IPS-NIHi7 (cell line): ENCODE measurements around the gene UMODL1.

Source experiments
- DNase-seq: peaks from one replicate; pipeline ENCODE4 v3.0.0; 2012; ENCODE audit warnings: mixed read lengths; ENCODE audit errors: extremely low spot score

Gene UMODL1

DNA sequence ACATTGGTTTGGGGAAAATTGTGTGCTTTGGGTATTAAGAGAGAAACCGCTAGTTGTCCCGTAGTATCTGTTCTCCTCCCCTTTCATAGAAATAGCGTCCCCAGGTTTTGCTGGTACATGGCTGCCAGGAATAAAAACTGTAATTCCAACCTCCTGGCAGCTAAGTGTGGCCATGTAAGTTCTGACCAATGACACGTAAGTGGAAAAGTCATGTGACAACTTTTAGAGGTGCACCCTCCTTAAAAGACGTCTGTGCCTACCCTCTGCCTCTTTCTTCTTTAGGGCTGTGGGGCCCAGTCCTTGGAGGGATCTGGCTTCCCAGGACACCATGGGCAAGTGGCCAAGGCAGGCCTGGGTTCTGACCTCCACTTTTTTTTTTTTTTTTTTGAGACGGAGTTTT, 59.3 kb downstream of the UMODL1 start:
- no peak for DNase-seq

- no peak for DNase-seq
These were observed 61.1 kb downstream of the UMODL1 start for GRCh38 chr21:42132183-42132582.

DNA sequence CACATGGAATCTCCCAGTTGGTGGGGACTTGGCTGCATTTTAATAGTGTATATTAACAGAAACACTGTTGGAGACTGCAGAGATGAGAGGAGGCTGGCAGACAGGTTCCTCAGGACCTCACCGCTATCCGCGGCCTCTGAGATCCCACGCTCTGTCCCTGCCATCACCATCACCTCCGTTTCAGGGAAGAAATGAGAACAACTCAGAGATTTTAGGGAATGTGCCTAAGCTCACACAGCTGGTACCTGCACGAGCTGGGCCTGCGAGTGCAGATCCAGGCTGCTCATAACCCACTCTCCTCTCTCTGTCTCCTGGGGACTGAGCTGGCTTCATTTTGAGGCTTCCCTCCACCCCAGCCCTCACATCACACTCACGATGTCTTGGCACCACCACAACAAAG, 62.0 kb downstream of the UMODL1 start:
- no peak for DNase-seq

- no peak for DNase-seq
These were observed 64.4 kb downstream of the UMODL1 start for GRCh38 chr21:42135386-42136052.

- DNase-seq: no peak
These were observed 66.2 kb downstream of the UMODL1 start for GRCh38 chr21:42137191-42137904.

GRCh38 chr21:42140196-42140934, 69.2 kb downstream of the UMODL1 start:
- DNase-seq: no peak

- DNase-seq: no peak
These were observed 70.5 kb downstream of the UMODL1 start for GRCh38 chr21:42141643-42142042.

DNA sequence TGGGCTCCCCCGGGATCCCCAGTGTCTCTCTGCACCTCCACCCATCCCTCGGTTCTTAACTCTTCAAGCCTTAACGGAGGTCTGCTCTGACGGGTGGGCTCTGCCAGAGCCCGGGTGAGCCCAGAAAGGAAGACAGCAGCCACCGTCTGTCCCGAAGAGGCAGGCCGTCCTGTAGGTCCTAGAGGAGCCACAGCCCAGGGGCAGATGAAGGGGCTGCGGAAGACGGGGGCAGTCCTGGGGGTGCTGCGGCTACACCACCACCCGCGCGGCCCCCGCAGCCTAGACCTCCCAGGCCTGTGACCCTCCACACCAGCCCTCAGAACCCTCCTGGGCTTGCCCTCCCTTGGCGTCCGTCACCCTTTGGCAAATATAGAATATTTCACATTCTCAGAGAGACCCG, 71.0 kb downstream of the UMODL1 start:
- DNase-seq: no peak

GRCh38 chr21:42142627-42143026, 71.5 kb downstream of the UMODL1 start:
- DNase-seq: no peak

GRCh38 chr21:42143111-42143510, 72.0 kb downstream of the UMODL1 start:
- no peak for DNase-seq

DNA sequence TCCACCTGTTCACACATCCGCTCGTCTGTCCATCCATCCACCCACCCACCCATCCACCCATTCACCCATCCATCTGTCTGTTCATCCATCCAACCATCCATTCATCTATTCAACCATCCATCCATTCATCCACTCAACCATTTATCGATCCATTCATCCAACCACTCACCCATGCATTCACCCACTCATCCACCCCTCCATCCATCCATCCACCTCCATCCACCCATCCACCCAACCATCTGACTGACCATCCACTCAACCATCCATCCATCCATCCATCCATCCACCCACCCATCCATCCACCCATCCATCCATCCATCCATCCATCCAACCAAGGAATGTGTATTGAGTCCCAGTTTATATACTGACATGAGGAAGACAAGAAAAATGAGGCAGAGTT, 73.1 kb downstream of the UMODL1 start:
- no peak for DNase-seq

DNA sequence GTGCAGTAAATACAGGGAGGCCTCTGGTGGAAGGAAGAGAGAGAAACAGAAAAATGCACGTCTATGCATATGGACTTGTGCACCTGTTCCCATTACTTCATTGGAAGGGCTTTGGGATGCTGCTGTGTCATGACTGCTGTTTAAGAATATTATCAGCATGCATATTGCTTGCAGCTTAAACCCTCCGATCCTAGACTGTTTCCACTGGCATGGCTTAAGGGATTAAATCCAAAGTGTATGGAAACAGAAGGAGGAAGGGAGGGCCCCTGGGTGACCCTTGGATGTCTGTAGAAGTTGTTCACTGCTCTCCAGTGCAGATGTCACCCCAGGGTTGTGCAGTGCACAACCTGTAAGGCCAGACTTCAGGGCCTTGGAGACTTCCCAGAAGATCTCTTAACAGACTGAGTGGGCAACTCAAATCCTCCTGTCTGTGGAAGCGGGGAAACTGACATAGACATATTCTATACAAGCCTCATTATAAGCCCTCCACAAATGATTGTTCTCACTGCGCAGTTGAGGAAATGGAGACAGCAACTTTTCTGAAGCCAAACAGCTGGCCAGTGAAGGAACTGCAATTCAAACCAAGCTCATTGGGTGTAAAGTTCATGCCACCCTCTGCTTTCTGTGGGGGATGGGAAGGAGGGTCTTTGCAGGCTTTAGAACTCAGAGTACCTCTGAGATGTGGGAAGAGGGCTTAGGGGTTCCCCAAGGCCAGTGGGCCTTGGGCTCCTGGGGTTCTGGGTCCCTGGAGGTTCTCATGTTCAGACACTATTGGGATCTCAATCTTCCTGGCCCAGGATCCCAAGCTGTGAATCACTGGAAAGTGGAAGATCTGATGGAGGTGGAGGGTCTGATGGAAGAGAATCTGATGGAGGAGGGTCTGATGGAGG, 73.8 kb downstream of the UMODL1 start:
- DNase-seq: no peak

DNA sequence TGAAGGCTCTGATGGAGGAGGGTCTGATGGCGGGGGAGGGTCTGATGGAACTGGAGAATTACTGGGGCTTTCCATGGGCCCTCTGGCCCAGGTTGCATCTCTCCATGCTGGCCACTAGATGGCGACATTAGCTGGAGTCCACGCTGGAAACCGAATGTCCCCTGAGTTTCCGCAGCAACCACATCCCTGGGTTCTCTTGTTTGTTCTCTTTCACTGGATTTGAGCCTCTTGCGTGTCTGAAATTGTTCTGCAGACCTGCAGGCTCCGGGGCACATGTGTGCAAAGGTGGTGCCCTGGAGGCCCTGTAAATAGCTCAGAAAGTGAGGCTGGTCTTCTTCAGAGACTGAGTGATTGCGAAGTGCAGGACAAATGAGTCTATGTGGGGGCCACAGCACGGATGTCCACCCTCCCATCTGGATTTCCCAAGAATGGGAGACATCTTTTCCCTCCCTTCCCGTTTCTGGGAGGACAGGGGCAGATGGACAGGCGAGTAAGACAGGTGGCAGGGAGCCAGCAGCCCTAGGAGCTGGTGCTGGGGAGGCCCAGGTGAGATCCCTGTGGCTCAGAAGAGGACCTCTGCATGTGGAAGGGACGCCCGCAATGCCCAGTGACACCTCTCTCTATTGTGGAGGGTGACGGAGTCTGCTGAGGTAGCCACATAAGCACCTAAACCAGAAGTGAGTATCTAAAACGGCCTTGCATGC, 74.6 kb downstream of the UMODL1 start:
- peak; percentile 93 for DNase-seq

- DNase-seq: no peak
These were observed 75.2 kb downstream of the UMODL1 start for GRCh38 chr21:42146273-42146805.

- DNase-seq: no peak
These were observed 75.7 kb downstream of the UMODL1 start for GRCh38 chr21:42146821-42147220.

DNA sequence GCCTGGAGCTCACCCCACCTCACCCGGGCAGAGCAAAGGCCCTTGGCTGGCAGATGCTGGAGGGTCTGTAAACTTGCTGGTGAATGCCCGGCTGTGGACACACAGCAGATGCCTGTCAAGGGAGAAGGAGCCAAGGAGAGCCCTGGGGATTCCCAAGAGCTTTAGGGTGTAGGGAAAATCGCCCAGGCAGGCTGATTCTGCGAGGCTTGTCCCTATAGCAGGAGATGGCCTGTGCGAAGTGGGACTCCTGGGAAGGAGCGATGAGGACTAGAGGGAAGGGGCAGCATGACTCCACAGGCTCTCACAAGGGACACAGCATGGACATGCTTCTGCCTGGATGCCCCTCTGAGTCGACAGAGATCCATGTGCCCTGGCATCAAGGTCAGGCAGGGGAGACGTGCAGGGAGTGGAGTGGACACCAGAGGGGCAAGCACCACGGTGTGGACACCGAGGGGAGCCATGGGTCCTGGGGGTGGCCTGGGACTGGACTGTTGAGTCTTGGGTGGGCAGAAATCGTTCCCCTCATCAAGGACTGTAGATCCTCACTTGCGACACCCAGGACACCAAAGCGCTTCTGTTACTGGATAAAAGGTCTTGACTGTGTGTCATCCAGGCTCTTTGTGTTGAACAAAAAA, 76.4 kb downstream of the UMODL1 start:
- no peak for DNase-seq

GRCh38 chr21:42148097-42148496, 77.0 kb downstream of the UMODL1 start:
- DNase-seq: no peak

- DNase-seq: no peak
These were observed 77.5 kb downstream of the UMODL1 start for GRCh38 chr21:42148584-42148983.

GRCh38 chr21:42149656-42150473, 78.7 kb downstream of the UMODL1 start:
- DNase-seq: no peak
